HG03469 (cell line): ENCODE measurements around the gene CRB1.
"Not testable (repeated sequence)": the region's sequence is repeated elsewhere in the genome, so short reads cannot be mapped to it uniquely, and the experiment has no call there.

Source experiments
- ATAC-seq: cut with Tn5 transposase; IDR thresholded peaks from one replicate; pipeline ENCODE4 v1.9.1; 2021; ENCODE audit warnings: mild to moderate bottlenecking, moderate library complexity, moderate number of reproducible peaks; ENCODE audit not compliant: unreplicated experiment

CRB1 gene

DNA sequence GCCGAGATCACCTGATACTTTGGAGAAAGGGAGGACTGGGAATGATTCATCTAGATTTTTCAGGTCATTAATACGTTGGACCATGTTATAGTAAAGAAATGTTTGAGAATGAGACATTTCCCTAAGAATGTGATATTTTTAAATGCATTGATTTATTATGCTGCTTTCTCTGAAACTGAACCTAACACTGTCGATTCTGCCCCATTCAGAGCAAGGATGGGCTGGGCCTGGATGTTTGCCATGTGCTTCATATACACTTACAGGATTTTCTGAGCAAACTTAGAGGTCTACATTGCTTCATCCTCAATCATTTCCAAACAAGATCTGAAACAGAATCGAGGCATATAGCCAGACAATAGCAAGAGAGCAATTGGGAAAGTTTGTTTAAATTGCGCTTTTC lies 183.3 kb downstream of the CRB1 start:
- ATAC-seq, result no peak

DNA sequence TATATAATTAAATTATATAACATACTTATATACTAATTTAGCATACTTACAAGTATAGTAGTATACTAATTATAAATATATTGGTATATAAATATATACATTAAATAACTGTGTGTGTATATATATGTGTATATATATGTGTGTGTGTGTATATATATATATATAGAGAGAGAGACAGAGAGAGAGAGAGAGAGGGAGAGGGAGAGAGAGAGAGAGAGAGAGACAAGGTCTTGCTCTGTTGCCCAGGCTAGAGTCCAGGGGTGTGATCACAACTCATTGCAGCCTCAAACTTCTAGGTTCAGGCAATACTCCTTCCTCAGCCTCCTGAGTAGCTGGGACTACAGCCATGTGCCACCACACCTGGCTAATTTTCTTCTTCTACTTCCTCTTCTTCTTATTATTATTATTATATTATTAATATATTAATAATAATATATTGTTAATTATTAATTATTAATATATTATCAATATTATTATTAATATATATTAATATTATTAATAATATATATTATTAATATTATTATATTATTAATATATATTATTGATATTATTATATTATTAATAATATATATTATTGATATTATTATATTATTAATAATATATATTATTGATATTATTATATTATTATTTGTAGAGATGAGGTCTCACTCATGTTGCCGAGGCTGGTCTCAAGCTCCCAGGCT lies 185.5 kb downstream of the CRB1 start:
- ATAC-seq, result no peak

DNA sequence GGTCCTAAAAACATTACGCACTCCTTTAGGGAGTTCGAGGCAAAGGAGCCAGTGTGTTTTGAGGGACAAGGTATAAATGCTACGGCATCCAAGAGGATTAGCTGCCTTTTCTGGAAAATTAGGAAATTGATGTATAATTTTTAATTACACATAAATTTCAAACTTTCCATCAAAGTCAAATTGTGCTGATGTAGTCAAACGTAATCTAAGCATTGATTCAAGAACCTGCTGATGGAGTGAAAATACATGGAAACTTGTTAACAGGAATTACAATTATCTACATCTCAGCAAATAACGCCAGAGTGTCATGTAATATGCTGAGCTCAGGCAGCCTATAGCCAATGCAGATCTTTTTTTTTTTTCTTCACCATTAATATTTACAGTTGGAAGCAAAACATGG lies 194.5 kb downstream of the CRB1 start:
- no peak for ATAC-seq

DNA sequence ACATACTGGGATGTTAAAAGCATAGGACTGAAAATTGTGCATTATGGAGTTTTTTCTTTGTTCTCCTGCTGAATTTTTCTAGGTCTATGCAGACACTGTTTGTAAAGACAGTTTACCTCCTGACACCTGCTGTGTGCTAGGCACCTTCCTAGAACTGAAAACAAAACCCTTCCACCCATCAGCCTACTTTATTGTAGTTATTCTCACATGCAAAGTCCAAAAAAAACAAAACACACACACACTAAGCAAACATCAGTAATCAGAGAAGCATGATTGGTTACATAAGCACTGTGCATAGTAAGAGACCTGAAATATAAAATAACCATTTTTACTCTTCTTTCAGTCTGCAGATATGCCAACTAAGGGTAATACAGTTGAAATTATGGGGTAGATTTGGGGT lies 195.1 kb downstream of the CRB1 start:
- no peak for ATAC-seq

DNA sequence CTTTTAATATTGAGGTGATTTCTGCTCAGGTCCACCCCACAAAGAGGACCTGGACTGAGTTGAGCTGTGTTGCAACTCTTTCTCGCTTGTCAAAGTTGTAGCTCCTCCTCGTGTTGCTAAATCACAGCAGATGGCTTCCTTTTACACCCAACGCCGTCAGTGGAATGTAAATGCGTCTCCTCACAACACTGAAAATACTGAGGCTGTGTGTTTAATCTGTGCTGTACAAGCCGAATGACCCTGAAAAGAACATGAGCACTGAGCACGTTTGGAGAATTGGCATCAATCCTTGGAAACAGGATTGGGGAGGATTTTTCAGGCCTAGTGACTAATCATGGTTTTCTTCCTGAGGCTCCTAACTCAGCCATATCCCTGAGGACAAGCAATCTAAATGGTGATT lies 196.0 kb downstream of the CRB1 start:
- ATAC-seq, result no peak

DNA sequence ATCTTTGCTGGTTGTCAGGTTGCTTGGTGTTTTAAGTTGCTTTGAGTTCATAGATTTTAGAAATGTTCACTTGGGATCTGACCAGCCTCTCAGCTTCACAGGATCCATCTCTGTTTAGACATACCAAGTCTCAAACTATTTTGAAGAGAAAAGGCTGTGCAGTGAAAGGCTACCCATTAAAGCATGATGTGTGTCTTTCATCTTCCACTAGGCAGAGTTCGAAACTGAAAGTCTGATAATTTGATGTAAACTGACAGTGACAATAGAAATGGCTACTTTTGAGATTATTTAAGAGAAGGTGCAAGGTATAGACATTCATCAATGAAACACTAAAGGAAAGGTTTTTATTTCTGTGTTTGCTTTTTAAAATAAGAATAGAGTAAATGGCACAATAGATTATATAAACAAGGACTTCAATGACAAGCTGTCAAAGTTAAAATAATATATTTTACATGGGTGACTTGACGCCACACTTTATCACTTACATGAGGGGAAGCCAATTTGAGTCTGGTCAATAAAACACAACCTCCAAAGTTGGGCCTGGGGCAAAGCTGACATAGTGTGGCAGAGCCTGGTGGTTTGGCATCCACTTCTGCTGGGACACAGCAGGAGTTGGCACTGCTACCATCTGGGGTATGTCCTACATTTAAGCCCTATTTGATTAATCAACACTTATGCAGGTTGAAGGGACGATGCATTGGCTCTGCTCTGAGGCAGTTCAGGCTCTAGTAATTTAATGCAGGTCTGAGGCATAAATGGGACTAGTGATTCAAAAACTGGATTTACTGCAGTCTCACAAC lies 197.7 kb downstream of the CRB1 start:
- no peak for ATAC-seq

DNA sequence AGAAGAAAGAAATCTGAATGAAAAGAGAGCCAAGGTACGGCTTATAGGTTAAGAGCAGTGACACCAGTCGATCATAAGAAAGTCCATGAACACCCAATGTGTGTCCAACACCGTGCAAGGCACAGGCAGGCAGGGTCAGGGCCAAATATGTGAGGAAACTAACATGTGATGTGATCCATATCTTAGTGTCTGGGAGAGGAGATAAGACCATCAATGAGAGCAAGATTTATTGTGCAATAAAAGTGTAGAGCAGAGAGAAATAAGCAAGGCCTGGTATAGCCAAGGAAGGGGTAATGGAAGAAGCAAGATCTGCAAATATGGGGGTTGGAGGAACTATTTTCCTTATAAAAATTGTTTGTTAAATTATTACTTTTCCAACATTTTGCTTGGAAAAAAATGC lies 198.8 kb downstream of the CRB1 start:
- ATAC-seq, result no peak

DNA sequence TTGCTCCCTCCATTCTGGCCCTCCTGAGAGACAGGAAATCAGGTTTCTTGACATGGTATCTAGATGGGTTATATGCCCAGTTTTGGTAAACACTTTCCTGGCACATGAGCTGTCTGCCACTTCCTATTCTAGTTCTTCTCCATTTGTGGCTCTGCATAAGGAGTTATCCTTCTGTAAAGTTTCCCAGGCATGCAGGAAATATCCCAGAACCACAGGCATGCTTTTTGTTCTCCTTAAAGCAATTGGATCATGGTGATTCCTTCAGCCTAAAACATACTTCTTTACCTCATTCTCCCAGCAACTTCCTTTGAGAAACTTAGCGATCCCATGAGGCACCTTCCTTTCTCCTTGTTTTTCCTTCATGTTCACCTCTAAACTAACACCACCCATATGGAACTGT lies 199.8 kb downstream of the CRB1 start:
- no peak for ATAC-seq

DNA sequence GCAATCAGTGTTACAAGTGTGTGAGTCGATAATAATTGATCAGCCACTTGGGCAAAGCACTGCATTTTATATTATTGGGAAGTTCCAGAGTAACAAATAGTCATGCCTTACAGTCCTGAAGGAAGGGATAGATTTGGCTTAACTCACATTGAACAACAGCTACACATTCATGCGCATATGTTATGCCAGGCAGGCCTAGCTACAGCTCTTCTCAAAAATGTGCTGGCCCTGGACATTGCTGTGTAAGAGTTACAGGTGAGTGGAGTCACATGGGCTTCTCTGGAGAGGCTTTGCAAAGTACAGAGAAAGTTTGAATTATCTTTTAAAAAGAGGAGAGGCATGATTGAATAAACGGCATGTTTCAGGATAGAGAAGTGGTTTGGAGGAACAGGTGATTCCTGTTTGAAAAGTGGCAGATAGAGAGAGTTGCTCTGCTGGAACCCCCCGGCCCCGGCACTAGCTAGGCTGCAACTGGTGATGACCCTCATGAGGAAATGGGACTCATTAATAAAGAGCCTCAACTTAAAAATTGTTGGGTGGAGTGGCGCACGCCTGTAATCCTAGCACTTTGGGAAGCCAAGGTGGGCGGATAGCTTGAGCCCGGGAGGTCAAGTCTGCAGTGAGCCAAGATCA lies 200.6 kb downstream of the CRB1 start:
- ATAC-seq, result no peak

DNA sequence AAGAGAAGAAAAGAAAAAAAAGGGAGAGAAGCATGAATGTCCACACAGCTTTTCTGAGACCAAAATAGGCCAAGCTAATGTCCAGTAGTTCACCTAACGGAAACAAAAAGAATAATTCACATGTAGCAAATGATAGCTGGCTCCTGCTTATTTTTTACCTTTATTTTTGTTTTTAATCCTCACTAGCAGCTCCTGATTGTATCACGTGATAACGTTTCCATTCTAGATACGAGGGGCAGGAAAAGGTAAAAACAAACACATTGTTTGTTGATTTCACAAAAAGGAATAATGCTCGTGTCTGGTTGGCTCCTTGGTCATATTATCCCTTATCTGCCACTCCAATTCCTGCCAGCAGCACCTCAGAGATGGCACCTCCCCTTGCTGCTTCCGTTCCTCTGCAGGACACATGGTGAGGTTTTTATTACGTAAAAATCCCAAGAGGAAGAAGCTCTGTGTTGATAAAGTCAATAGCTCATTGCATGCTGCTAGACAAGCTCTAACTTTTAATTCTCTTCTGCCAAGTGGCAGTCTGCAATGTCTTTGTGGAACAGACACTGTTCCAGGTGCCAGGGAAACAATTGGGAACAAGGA lies 201.7 kb downstream of the CRB1 start:
- no peak for ATAC-seq

DNA sequence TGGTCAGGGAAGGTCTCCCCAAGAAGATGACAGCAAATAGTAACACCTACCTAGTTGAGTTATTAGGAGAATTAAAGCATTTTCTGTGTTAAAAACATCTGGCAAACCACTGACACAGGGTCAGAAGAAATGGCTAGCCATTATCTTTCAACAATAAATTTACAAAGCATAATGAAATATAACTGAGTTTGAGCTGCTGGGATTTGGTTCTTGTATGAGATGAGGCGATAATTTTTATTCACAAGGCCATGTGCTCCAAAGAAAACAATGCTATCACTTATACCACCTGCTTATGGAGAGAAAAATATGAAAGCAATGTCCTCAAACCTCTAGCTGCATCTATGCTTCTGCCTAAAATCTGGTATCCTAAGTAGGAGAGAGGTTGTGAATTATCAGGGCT lies 202.3 kb downstream of the CRB1 start:
- ATAC-seq, result no peak

DNA sequence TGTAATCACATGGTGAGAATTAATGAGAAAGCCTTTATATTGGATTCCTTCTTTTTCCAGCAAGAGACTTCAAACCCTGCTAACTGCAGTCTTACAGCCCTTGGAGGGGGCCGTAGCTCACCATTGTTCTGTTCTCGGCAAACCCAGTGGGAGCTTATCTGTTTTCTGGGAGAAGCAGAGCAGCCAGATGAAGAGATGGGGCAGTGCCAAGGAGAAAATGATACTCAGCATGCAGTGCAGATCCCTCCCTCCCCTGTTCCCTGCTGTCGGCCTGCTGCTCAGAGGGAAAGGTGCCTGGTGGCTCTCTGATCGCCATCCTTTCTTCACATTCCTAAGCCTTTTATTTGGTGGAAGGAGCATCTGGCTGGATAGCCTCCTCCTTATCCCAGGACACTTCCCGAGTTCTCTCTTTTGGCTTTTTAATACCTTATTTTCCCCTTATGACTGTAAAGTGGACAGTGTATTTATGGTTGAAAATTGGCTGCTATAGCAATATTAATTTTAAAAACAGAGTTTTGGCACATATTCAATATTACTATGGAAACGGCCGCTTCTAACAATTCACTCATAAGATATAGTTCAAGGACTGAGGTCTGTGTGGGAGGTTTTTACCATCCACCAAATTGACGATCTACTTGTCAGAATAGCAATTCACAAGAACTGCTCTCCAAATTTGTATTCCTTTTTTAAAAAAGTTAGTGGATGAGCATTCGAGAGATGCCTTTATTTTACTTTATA lies 203.4 kb downstream of the CRB1 start:
- no peak for ATAC-seq

DNA sequence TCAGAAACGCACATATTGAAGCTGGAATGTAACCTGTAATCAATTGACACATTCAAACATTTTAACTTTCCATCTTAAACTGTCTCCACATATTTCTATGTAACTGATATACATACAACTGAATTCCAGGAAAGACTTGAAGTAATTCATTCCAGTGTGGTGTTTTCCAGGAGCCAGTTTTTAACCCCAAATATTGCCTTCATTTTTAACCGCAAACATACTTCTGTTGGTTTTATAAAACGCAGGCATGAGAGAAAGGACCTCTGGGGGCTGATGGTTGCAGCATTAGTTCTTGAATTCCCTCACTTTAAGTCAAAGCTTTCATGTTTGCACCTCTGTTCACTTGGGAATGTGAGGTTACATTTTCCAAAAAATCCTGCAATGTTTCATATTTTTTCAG lies 204.1 kb downstream of the CRB1 start:
- ATAC-seq, result no peak

DNA sequence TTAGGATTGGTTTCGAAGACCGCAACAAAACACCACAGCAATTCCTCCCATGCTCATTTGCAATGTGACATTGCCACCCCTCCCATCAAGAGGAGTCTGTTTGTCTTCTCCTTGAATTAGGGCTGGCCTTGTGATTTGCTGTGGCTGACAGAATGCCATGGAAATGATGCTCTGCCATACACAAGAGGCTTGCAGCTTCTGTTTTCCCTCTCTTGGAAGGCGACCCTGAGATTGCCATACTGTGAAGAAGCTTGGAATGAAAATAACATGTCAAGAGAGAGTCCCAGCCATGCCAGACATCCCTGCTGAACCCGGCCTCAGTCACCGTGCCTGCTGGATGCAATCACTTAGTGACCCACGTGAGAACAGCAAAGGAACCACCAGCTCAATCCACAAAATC lies 212.4 kb downstream of the CRB1 start:
- no peak for ATAC-seq

DNA sequence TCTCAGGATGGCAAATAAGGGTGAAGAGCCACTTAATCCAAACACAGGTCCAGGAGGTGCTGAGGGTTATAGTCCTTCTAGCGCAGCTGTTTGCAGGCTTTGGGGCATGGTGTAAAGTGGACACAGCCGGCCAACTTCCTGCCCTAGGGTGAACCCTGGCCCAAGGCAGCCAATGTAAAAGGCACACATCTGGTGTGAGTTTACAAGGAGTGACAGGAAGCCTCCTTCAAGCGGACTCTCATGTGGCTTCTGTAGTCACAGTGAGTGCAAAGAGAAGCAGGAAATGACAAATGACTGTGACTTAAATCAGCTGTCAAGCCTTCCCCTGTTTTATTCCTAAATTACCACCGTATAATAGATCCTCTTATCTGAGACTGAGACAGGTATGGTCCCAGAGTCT lies 213.0 kb downstream of the CRB1 start:
- no peak for ATAC-seq

DNA sequence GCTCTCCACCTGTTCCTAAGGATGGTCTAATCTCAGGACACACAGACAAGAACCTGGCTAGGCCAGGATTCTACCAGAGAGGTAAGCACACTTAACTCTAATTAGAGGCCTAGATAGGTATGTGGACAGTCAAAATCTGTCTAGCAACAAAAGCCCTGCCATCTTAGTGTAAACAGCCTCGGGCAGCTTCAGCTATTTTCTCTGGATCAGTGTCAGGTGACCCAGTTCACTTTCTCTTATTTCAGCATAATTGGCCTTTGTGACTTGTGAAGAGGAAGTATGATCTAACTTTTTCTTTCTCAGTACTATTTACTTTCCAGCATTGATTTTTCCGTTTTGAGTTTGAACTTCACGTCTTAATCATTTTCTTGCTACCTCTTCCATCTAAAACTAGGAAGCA lies 217.7 kb downstream of the CRB1 start:
- no peak for ATAC-seq

DNA sequence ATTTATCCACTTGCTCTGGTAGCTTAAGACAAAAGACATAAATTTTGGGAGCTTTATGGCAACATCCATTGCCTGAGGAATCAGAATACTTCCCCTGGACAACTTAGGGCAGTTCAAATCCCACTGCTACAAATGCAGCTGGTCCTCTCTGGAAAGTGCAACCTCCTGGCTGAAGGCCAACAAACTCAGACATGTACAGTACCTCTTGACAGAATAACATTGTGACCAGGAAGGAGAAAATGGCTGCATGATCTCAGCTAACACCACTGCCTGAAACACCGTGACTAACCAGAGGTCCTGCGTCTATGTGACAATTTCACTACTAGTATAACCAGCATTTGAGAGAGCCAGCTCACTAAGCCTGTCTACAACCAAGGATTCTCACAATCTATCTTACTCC lies 218.9 kb downstream of the CRB1 start:
- ATAC-seq, result no peak

DNA sequence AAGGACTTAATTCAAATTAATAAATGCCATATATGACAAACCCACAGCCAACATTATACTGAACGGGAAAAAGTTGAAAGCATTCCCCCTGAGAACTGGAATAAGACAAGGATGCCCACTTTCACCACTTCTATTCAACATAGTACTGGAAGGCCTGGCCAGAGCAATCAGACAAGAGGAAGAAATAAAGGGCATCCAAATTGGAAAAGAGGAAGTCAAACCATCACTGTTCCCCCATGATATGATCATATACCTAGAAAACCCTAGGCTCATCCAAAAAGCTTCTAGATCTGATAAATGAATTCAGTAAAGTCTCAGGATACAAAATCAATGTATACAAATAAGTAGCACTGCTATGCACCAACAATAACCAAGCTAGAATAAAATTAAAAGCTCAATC lies 223.5 kb downstream of the CRB1 start:
- not testable (repeated sequence) for ATAC-seq

DNA sequence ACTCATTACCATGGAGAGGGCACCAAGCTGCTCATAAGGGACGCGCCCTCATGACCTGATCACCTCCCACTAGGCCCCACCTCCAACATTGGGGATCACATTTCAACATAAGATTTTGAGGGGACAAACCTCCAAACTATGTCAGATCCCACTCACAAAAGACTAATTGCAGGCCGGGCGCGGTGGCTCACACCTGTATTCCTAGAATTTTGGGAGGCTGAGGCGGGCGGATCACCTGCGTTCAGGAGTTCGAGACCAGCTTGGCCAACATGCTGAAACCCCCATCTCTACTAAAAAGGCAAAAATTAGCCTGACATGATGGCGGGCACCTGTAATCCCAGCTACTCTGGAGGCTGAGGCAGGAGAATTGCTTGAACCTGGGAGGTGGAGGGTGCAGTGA lies 228.7 kb downstream of the CRB1 start:
- no peak for ATAC-seq

DNA sequence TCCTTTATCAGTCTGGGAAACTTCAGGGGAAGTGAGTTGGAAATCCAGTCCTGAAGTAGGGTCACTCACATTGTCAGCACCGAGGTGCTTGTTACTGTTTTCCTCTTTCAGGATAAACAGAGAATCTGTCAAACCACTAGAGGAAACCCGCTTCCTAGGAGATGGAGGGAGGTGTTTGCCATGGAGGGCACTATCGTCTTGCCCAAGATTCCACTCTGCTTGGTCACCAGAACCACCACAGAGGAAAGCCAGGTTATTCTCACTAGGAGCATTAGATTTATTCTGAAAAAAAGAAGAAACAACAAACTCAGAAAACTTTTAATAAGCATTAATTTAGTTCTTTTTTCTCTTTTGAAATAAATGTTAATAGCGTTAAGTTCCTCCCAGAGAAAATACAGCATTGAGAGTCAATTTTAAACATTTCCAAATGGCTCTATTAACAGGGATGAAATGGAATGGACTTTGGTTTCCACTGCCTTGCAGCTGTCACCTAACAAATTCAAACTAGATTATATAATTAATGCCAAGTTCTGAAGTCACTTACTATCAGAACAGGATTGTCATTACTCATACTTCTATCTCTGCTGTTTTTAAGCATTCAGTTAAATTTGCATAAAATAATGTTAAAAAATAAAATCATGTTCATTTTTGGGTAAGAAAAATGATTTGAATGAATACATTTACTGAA lies 242.8 kb downstream of the CRB1 start:
- no peak for ATAC-seq

DNA sequence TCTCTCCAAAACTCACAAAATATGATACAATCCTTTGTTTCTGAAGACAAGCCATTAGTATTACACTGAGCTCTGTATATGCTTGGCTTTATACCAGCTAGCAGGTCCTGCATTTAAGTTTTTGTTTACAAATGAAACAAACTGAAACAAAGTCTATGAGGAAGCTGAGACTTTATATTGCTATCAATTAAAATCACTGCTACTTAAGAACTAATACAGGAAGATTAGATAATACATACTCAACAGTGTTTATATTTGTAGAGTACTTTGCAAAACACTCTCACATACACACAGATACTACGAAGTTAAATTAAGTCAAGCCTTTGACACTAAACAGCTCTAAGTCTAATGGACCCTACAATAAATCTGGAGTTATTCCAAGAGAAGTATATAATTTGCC lies 247.4 kb downstream of the CRB1 start:
- no peak for ATAC-seq
